ENCODE data around the gene SLC6A7.

SLC6A7 gene

DNA sequence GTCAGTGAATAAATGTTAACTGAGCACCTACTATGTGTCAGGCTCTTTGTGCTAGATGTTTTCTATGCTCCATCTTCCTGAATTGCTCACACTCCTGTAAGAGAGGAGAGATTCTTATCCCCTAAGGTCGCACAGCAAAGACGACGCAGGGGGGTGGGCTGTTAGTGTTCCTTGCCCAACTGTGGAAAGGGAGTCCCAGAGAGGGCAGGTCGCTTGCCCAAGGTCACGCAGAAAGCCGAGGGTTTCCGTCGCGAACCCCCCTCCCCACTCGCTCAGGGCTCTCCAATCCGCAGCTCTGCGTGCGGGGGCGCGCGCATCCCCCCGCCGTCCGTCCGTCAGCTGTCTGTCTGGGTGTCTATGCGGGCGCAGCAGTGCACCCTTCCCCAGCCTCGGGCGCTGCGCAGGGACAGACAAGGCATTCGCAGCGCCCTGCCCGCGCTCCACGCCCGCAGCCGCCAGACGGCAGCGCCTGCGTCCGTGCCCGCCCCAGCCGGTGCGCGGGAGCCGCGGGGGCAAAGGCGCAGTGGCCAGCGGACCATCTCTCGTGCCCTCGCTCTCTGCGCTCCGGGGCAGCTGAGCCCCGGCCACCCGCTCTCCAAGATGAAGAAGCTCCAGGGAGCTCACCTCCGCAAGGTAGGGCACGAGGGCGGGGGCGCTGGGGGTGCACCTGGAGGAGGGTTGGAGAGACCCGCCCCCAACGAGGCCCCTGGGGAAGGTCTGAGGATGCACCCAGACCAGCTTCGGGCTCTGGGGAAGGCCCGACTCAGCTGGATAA is at the start of gene SLC6A7:
TSS of gene SLC6A7 (plus strand) at position 335 of the 775 bp plus-strand sequence. CDS start at position 601, 266 bp downstream.
- no peaks in the 10 kb centered on the region for H3K36me3 Mint-ChIP-seq
- no peak within 1 kb of the TSS for H3K4me3 Mint-ChIP-seq
- no peaks in the 10 kb centered on the region for H3K9me3 Mint-ChIP-seq (ENCODE audit: low read depth)
- H3K27ac Mint-ChIP-seq = no peak within 1 kb of the TSS
- H3K27me3 Mint-ChIP-seq = peaks cover 17% of the 10 kb centered on the region
- no peaks in the 10 kb centered on the region for H3K4me1 Mint-ChIP-seq (ENCODE audit: low read depth)

- Mint-ChIP-seq H3K4me3 (no peak overlapping the region), H3K27me3 (no peaks in the 10 kb centered on the region), H3K4me1 (ENCODE audit: low read depth) (no peaks in the 10 kb centered on the region), H3K9me3 (ENCODE audit: low read depth) (no peaks in the 10 kb centered on the region), H3K27ac (no peak overlapping the region), H3K36me3 (no peaks in the 10 kb centered on the region)
Measured at GRCh38 chr5:150140830-150141229, 49.0 kb upstream of the SLC6A7 start.

DNA sequence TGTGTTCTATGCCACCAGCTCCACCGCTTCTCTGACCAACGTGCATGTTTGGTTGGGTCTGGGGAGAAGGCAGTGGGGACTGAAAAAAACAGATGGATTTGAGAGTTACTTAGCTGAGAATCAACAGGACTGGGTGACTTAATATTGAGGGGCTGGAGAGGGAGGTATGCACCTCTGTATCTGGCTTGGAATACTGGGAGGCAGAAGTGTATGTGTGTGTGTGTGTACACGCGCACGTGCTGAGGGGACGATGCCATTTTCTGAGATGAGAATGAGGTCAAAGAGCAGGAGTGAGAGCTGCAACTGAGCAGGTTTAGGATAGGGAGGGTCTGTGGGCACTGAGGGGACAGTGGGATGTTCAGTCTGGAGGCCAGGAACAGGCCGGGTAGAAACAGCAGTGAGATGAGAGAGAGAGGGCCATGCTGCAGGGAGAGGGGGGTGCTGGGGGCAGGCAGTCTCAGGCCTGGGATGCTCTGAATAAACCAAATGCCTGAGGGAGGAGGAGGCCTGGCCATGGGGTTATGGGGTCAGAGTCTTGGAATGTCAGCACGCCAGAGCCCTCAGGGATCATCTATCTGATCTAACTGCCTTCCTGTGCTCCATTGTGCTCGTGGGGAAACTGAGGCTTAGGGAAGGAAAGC is 48.2 kb upstream of the SLC6A7 start:
- no peak overlapping the region for H3K27ac Mint-ChIP-seq
- H3K4me1 Mint-ChIP-seq (ENCODE audit: low read depth) = no peaks in the 10 kb centered on the region
- H3K4me3 Mint-ChIP-seq = no peak overlapping the region
- no peaks in the 10 kb centered on the region for H3K27me3 Mint-ChIP-seq
- no peaks in the 10 kb centered on the region for H3K9me3 Mint-ChIP-seq (ENCODE audit: low read depth)
- H3K36me3 Mint-ChIP-seq = no peaks in the 10 kb centered on the region

GRCh38 chr5:150142185-150142958 is 47.5 kb upstream of the SLC6A7 start:
- Mint-ChIP-seq H3K4me3 (no peak overlapping the region), H3K36me3 (no peaks in the 10 kb centered on the region), H3K4me1 (ENCODE audit: low read depth) (no peaks in the 10 kb centered on the region), H3K27ac (no peak overlapping the region), H3K9me3 (ENCODE audit: low read depth) (no peaks in the 10 kb centered on the region), H3K27me3 (no peaks in the 10 kb centered on the region)

DNA sequence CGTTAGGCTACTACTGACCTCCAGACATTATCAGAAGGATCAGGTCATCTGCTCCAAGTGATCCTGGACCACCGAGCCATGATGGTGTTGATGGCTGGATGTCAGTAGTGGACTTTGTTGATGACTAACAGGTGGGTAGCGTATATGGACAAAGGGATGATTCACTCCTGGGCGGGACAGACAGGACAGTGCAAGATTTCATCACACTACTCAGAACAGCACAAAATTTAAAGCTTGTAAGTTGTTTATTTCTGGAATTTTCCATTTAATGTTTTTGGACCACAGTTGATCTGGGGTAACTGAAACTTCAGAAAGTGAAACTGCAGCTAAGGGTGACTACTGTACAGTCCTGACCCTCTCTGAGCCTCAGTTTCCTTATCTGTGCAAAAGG is 46.9 kb upstream of the SLC6A7 start:
- no peaks in the 10 kb centered on the region for H3K27me3 Mint-ChIP-seq
- H3K4me1 Mint-ChIP-seq (ENCODE audit: low read depth) = no peaks in the 10 kb centered on the region
- H3K36me3 Mint-ChIP-seq = no peaks in the 10 kb centered on the region
- H3K9me3 Mint-ChIP-seq (ENCODE audit: low read depth) = no peaks in the 10 kb centered on the region
- no peak overlapping the region for H3K4me3 Mint-ChIP-seq
- H3K27ac Mint-ChIP-seq = no peak overlapping the region

- no peak overlapping the region for H3K4me3 Mint-ChIP-seq
- H3K9me3 Mint-ChIP-seq (ENCODE audit: low read depth) = no peaks in the 10 kb centered on the region
- no peaks in the 10 kb centered on the region for H3K4me1 Mint-ChIP-seq (ENCODE audit: low read depth)
- no peak overlapping the region for H3K27ac Mint-ChIP-seq
- H3K36me3 Mint-ChIP-seq = no peaks in the 10 kb centered on the region
- H3K27me3 Mint-ChIP-seq = no peaks in the 10 kb centered on the region
Measured at GRCh38 chr5:150143350-150144245, 46.3 kb upstream of the SLC6A7 start.

DNA sequence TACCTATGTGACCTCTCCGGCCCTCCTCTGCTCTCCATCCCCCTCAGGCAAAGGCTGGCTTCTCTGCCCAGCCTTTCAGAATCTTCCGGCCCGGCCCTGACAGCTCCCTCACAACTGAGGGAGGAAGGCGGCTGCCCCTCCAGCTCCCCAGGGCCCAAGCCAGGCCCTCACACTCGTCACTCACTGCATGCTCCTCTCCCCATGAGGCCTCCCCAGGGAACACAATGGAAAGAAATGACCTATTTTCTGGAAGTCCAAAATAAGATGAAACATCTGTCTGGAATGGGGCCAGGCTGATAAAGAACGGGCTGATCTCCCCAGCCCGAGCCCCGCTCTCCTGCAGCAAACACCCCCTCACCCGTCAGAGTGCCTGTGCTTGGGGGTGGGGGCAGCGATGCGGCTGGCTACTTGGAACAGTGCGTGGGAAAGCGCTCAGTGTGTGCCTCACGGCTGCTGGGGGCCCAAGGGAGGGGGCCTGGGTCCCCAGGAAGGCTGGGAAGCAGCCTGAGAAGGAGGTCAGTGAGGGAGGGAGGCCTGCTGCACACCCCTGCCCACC is 45.5 kb upstream of the SLC6A7 start:
- no peak overlapping the region for H3K4me3 Mint-ChIP-seq
- H3K27me3 Mint-ChIP-seq = no peaks in the 10 kb centered on the region
- no peak overlapping the region for H3K27ac Mint-ChIP-seq
- no peaks in the 10 kb centered on the region for H3K9me3 Mint-ChIP-seq (ENCODE audit: low read depth)
- no peaks in the 10 kb centered on the region for H3K36me3 Mint-ChIP-seq
- no peaks in the 10 kb centered on the region for H3K4me1 Mint-ChIP-seq (ENCODE audit: low read depth)

DNA sequence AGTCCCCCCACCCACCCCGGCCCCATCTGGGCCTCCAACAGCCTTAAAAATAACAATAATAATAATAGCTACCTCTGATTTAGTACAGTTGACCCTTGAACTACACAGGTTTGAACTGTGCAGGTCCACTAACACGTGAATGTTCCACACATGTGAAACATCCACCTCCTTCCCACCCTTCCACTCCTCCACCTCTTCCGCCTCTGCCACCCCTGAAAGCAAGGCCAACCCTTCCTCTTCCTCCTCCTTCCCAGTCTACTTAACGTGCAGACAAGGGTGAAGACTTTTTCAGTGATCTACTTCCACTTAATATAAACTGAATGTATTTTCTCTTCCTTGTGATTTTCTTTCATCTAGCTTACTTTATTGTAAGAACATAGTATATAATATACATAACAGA is 45.0 kb upstream of the SLC6A7 start:
- H3K4me1 Mint-ChIP-seq (ENCODE audit: low read depth) = no peaks in the 10 kb centered on the region
- H3K36me3 Mint-ChIP-seq = no peaks in the 10 kb centered on the region
- H3K27me3 Mint-ChIP-seq = no peaks in the 10 kb centered on the region
- no peak overlapping the region for H3K4me3 Mint-ChIP-seq
- H3K9me3 Mint-ChIP-seq (ENCODE audit: low read depth) = no peaks in the 10 kb centered on the region
- H3K27ac Mint-ChIP-seq = no peak overlapping the region

- no peak overlapping the region for H3K4me3 Mint-ChIP-seq
- no peaks in the 10 kb centered on the region for H3K9me3 Mint-ChIP-seq (ENCODE audit: low read depth)
- H3K4me1 Mint-ChIP-seq (ENCODE audit: low read depth) = no peaks in the 10 kb centered on the region
- H3K36me3 Mint-ChIP-seq = no peaks in the 10 kb centered on the region
- no peak overlapping the region for H3K27ac Mint-ChIP-seq
- H3K27me3 Mint-ChIP-seq = no peaks in the 10 kb centered on the region
Measured at GRCh38 chr5:150146235-150146634, 43.6 kb upstream of the SLC6A7 start.

- H3K27ac Mint-ChIP-seq = no peak overlapping the region
- H3K36me3 Mint-ChIP-seq = no peaks in the 10 kb centered on the region
- H3K27me3 Mint-ChIP-seq = no peaks in the 10 kb centered on the region
Measured at GRCh38 chr5:150146862-150147601, 42.8 kb upstream of the SLC6A7 start.

GRCh38 chr5:150147670-150148069 is 42.2 kb upstream of the SLC6A7 start:
- Mint-ChIP-seq H3K9me3 (ENCODE audit: low read depth) (no peaks in the 10 kb centered on the region), H3K27ac (no peak overlapping the region), H3K36me3 (no peaks in the 10 kb centered on the region), H3K27me3 (no peaks in the 10 kb centered on the region), H3K4me1 (ENCODE audit: low read depth) (no peaks in the 10 kb centered on the region), H3K4me3 (no peak overlapping the region)

More at GRCh38 chr5:150146862-150147601, 42.8 kb upstream of the SLC6A7 start:
- no peak overlapping the region for H3K4me3 Mint-ChIP-seq
- no peaks in the 10 kb centered on the region for H3K4me1 Mint-ChIP-seq (ENCODE audit: low read depth)
- H3K9me3 Mint-ChIP-seq (ENCODE audit: low read depth) = no peaks in the 10 kb centered on the region

- Mint-ChIP-seq H3K27ac (no peak overlapping the region), H3K36me3 (no peaks in the 10 kb centered on the region), H3K9me3 (ENCODE audit: low read depth) (no peaks in the 10 kb centered on the region)
Measured at GRCh38 chr5:150148117-150148927, 41.5 kb upstream of the SLC6A7 start.

DNA sequence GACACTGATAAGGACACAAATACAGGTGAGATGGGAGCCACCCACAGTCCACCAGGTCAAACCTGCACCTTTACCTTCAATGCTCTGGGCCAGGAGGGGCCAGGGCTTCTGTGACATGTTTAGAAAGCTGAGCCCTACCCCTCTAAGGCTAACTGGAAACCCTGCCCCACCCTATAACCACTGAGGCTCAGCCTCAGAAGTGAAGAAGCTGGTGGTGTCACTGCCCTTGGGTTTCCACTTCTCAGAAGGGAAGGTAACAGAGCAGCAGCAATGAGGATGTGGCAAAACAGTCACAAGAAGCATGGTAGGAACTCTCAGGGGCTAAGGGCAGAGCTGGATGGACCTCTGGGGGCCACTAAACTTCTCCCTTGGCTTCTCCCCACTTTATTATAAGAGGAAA is 40.2 kb upstream of the SLC6A7 start:
- no peak overlapping the region for H3K4me3 Mint-ChIP-seq
- H3K36me3 Mint-ChIP-seq = no peaks in the 10 kb centered on the region
- no peaks in the 10 kb centered on the region for H3K27me3 Mint-ChIP-seq
- no peaks in the 10 kb centered on the region for H3K9me3 Mint-ChIP-seq (ENCODE audit: low read depth)
- H3K4me1 Mint-ChIP-seq (ENCODE audit: low read depth) = no peaks in the 10 kb centered on the region
- no peak overlapping the region for H3K27ac Mint-ChIP-seq

More at GRCh38 chr5:150148117-150148927, 41.5 kb upstream of the SLC6A7 start:
- Mint-ChIP-seq H3K4me1 (ENCODE audit: low read depth) (no peaks in the 10 kb centered on the region), H3K4me3 (no peak overlapping the region), H3K27me3 (no peaks in the 10 kb centered on the region)

Measured in activated naive CD8-positive, alpha-beta T cell (primary cell).